HFFc6 (cell line): ENCODE results near the gene KIF3A. TPM values are rescaled to one million over a fixed set of nuclear protein-coding genes. Genes with fewer than 3 reads are reported as not detected.

ENCODE experiments used
- DNase-seq: peaks from one replicate; pipeline ENCODE4 v3.0.0-alpha.2; 2018
- H3K27ac Mint-ChIP-seq: 2 replicates; pipeline ENCODE4 v1.8.0; 2020; ENCODE audit warnings: mild to moderate bottlenecking, mixed read lengths
- H3K27me3 Mint-ChIP-seq: 2 replicates; pipeline ENCODE4 v1.8.0; 2021; ENCODE audit warnings: mild to moderate bottlenecking, moderate library complexity, mixed read lengths; ENCODE audit not compliant: insufficient read depth
- H3K36me3 Mint-ChIP-seq: 2 replicates; pipeline ENCODE4 v1.8.0; 2021; ENCODE audit warnings: low read depth, mixed read lengths
- H3K4me1 Mint-ChIP-seq: 2 replicates; pipeline ENCODE4 v1.8.0; 2020; ENCODE audit warnings: low read depth, mixed read lengths
- H3K4me3 Mint-ChIP-seq: 2 replicates; pipeline ENCODE4 v1.8.0; 2020; ENCODE audit warnings: mild to moderate bottlenecking, moderate library complexity, mixed read lengths
- H3K9me3 Mint-ChIP-seq: 2 replicates; pipeline ENCODE4 v1.8.0; 2020; ENCODE audit warnings: mild to moderate bottlenecking, mixed read lengths
- total RNA-seq, 6 experiments: library from RNA; stranded (reverse); fragmentation: NEBNext Ultra II Directional; extraction: Animal tissue kit (Norgen Biotek cat#: 25700); gene quantifications; 2 replicates in 1 of 6; 3 replicates in 5 of 6; pipeline ENCODE4 v1.2.3, GENCODE V29; 2021
- TF ChIP-seq, protein P1 (sequence below): fragments of 200-600 bp; sonication (generic); IDR thresholded peaks from 2 replicates; pipeline ENCODE4 v1.5.0; 2021; ENCODE audit warnings: antibody characterized with exemption, mild to moderate bottlenecking

The KIF3A gene
- total RNA-seq, 6 experiments from 2014 or later, result 12.9 to 15.4 (median 14.9) TPM

DNA sequence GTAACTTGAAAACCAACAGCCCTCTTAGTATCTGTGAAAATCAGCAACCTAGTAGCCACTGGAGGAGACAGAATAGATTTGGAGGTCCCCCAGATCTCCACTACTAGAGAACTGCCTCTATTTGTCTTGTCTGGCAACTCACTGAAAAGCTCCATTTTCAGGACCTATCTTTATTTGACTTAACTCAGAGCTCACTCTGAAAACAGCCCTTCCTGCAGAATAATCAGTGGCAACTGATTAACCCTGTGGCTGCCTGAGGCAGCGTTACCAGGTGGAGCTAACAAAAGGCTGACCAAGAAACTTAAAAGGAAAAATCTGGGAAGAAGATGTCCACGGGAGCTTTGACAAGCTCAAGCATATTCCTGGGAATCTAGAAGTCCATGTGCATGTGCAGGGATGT lies 89.9 kb downstream of the KIF3A start:
- Mint-ChIP-seq H3K4me3 (no peak overlapping the region), H3K27me3 (peaks cover 10% of the 10 kb centered on the region), H3K36me3 (no peaks in the 10 kb centered on the region; the same call in 1 of the 2 replicates), H3K27ac (no peak overlapping the region), H3K4me1 (no peaks in the 10 kb centered on the region), H3K9me3 (no peaks in the 10 kb centered on the region)
- TF ChIP-seq, protein P1, sequence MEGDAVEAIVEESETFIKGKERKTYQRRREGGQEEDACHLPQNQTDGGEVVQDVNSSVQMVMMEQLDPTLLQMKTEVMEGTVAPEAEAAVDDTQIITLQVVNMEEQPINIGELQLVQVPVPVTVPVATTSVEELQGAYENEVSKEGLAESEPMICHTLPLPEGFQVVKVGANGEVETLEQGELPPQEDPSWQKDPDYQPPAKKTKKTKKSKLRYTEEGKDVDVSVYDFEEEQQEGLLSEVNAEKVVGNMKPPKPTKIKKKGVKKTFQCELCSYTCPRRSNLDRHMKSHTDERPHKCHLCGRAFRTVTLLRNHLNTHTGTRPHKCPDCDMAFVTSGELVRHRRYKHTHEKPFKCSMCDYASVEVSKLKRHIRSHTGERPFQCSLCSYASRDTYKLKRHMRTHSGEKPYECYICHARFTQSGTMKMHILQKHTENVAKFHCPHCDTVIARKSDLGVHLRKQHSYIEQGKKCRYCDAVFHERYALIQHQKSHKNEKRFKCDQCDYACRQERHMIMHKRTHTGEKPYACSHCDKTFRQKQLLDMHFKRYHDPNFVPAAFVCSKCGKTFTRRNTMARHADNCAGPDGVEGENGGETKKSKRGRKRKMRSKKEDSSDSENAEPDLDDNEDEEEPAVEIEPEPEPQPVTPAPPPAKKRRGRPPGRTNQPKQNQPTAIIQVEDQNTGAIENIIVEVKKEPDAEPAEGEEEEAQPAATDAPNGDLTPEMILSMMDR, result no peak
- DNase-seq, result no peak

DNA sequence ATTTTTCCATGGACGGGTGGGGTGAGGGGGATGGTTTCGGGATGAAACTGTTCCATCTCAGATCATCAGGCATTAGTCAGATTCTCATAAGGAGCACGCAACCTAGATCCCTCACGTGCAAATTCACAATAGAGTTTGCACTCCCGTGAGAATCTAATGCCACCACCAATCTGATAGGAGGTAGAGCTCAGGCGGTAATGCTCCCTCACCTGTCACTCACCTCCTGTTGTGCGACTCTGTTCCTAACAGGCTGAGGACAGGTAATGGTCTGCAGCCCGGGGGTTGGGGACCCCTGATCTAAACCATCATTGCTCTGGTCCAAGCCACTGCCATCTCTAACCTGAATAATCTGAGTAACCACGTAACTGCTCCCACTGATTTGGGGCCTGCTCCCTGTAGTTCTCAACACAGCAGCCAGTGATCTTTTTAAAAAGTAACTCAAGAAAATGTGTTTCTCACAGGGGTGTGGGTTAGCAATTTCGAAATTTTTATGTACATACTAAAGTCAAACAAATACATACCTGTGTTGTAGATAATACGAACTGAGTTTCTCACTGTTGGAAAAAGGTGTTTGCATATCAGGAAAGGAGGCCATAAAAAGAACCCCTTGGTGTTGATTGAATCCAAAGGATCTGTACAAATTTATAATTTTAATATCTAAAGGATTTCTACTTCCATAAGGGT lies 90.6 kb downstream of the KIF3A start:
- Mint-ChIP-seq H3K4me3 (no peak overlapping the region), H3K9me3 (no peaks in the 10 kb centered on the region), H3K36me3 (no peaks in the 10 kb centered on the region; the same call in 1 of the 2 replicates), H3K4me1 (no peaks in the 10 kb centered on the region), H3K27me3 (peaks cover 8% of the 10 kb centered on the region), H3K27ac (no peak overlapping the region)
- no peak for DNase-seq
- TF ChIP-seq, protein P1, result no peak

DNA sequence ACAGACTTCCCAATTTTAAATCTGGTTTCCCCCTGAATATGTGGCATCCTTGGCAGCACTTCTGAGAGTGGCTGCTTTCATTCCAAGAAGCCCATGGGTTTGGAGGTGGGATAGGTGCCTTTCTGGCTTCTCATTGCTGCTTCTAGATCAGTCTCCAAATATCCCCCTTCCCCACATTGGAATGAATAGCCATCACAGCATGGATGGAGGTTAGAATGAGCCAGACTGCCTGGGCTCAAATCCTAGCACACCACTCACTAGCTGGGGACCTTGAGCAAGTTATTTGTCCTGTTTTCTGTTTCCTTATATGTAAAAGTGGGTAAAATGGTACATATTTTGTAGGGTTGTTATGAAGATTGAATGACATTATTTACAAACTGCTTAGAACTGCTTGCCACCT lies 93.2 kb downstream of the KIF3A start:
- Mint-ChIP-seq H3K4me1 (no peaks in the 10 kb centered on the region), H3K9me3 (no peaks in the 10 kb centered on the region), H3K27ac (no peak overlapping the region), H3K27me3 (peaks cover 8% of the 10 kb centered on the region), H3K4me3 (no peak overlapping the region), H3K36me3 (no peaks in the 10 kb centered on the region; the same call in 1 of the 2 replicates)
- no peak for DNase-seq
- TF ChIP-seq, protein P1, result no peak

Other genes starting within 250 kb of the KIF3A start
- 10 to 100 TPM in 5 of 6 experiments, 1 to 10 TPM in 1; 9.8 to 19.7 (median 17.3) TPM for gene IRF1, start 246.8 kb downstream of the KIF3A start, total RNA-seq
- not detected for gene IL5, start 194.0 kb downstream of the KIF3A start, total RNA-seq
- 10 to 100 TPM; 11.6 to 27.7 (median 12.8) TPM for gene RAD50, start 180.6 kb downstream of the KIF3A start, total RNA-seq
- not detected for gene IL13, start 79.4 kb downstream of the KIF3A start, total RNA-seq
- not detected for gene IL4, start 63.6 kb downstream of the KIF3A start, total RNA-seq
- gene CCNI2, start 9.9 kb upstream of the KIF3A start, total RNA-seq, result not detected
- 10 to 100 TPM; 53.9 to 67.1 (median 59.2) TPM for gene SEPTIN8, start 39.7 kb upstream of the KIF3A start, total RNA-seq
- gene SOWAHA, start 75.8 kb upstream of the KIF3A start, total RNA-seq, result not detected
- 10 to 100 TPM in 1 of 6 experiments, 1 to 10 TPM in 5; 7.8 to 12.2 (median 8.6) TPM for gene SHROOM1, start 93.1 kb upstream of the KIF3A start, total RNA-seq
- under 1 TPM in 3 of 6 experiments, not detected in 3; 0.09 to 0.14 (median 0.12) TPM for gene GDF9, start 128.9 kb upstream of the KIF3A start, total RNA-seq
- 100 to 1,000 TPM; 501 to 678 (median 615) TPM for gene UQCRQ, start 129.1 kb upstream of the KIF3A start, total RNA-seq
- under 1 TPM; 0.09 to 0.51 (median 0.41) TPM for gene LEAP2, start 136.1 kb upstream of the KIF3A start, total RNA-seq
- 10 to 100 TPM; 81.1 to 92.5 (median 87.6) TPM for gene AFF4, start 226.1 kb upstream of the KIF3A start, total RNA-seq